HG03066 (cell line): ENCODE measurements around the gene CALN1.
"Not testable (repeated sequence)": the region's sequence is repeated elsewhere in the genome, so short reads cannot be mapped to it uniquely, and the experiment has no call there.

ENCODE experiments used
- ATAC-seq: cut with Tn5 transposase; IDR thresholded peaks from one replicate; pipeline ENCODE4 v1.9.1; 2021; ENCODE audit warnings: low read depth; ENCODE audit not compliant: unreplicated experiment

CALN1 gene

GRCh38 chr7:72003236-72003635 lies 408.9 kb downstream of the CALN1 start:
- no peak for ATAC-seq

DNA sequence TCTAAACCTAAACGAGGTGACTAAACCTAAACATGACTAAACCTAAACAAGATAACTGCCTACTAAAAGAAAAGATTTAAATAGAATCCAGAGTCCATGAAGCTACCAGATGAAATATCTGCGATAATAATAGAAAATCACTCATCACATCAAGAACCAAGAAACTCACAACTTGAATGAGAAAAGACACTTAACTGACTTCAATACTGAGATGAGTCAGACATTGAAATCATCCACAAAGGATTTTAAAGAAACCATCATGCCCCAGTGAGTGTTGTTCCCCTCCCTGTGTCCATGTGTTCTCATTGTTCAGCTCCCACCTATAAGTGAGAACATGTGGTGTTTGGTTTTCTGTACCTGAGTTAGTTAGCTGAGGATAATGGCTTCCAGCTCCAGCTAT lies 416.0 kb downstream of the CALN1 start:
- no peak for ATAC-seq

- no peak for ATAC-seq
Measured at GRCh38 chr7:71995111-71995510, 417.0 kb downstream of the CALN1 start.

DNA sequence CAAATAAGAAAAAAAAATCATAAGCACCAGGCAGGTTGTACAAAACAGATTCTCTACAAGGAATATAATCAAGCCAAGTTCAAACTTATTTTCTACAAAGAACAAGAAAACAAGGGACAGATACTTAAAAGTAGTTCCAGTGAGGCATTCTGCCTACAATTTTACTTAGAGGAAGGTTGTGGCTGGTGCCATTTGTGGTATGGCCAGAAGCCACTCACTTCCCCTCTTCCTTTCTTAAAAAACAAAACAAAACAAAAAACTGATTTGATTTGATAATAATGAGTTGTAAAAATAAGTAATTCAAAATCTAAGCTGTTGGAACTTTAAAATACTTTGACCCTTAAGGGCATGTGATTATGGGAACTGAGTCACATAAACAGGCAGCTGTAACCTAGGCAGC lies 420.6 kb downstream of the CALN1 start:
- ATAC-seq: no peak

- ATAC-seq: no peak
Measured at GRCh38 chr7:71990138-71990462, 422.0 kb downstream of the CALN1 start.

DNA sequence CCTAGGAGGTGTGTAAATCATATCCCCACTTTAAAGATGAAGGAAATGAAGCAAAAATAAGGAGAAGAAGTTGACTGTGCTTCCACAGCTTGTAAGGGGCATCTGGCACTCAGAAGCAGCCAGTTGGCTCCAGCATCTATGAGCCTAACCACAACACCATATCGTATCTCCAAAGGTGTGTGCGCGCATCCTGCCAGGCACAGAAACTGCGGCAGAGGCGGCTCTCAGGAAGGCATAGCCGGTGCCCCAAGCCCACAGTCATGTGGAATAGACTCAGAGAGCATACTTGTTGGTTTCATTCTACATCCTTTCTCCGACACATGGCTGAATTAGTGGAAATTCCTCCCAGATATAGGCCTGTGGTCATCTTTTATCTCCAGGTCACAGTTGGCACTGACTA lies 423.9 kb downstream of the CALN1 start:
- ATAC-seq: no peak

DNA sequence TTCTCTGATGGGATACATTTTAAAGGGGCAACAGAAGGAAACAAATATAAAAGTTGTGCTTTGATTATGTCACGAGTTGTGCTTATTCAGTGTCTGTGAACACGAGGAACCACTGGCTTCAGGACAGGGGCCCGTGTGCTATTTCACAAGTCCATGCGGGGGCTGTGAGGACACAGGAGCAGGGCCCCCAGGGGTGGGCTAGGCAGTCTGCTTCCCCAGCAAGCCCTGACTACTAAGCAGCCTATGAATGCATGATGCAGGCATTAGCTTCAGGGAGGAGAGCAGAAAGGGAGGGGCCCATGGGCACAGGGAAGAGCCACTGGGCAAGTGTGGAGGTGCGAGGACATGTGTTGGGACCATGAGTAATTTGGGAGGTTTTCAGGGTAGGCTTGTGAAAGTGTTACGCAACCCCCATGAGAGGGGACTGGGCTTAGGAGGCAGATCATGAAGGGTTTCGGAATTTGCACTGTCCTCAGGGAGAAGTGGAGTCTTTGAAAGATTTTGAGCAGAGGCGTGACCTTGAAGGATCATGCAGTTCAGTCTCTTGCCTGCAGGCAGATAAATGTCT lies 424.9 kb downstream of the CALN1 start:
- no peak for ATAC-seq

- no peak for ATAC-seq
Measured at GRCh38 chr7:71984348-71984747, 427.8 kb downstream of the CALN1 start.

GRCh38 chr7:71982851-71983250 lies 429.3 kb downstream of the CALN1 start:
- ATAC-seq: no peak

DNA sequence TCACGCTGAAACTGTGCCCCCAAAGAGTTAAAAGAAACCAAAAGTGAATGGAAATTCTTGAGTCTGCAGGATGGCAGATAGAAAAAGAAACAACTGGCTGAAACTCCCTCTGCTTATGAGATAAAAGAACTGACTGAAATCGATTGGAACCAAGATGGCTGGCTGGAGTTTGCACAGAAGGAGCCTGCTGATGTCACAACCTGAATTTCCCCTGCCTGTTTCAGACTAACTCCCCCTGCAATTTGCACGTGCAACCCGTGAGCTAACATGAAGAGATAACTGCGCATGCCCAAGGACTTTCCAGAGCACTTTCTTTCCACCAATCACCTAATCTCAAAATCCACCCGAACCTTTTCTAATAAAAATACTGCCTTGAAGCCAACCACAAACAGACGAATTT lies 435.5 kb downstream of the CALN1 start:
- ATAC-seq: no peak

GRCh38 chr7:71974611-71975010 lies 437.5 kb downstream of the CALN1 start:
- no peak for ATAC-seq

DNA sequence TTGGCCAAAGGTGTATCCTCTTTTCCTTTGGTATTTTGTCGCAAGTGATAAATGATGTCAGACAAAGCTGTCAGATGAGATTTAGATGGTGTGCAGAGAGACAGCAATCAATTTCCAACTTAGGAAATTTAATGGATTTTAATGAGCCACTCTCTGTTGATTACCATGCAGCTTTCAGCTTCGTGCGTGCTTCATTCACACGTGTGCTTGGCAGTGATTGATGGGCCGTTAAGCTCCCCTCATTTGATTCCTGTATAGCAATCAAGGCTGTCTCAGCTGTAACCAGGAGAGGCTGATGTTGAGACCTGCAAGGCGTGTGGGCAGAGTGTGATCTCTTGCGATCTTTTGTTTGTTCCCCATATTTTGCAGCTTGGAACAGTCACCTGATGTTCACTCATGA lies 439.6 kb downstream of the CALN1 start:
- ATAC-seq: no peak

DNA sequence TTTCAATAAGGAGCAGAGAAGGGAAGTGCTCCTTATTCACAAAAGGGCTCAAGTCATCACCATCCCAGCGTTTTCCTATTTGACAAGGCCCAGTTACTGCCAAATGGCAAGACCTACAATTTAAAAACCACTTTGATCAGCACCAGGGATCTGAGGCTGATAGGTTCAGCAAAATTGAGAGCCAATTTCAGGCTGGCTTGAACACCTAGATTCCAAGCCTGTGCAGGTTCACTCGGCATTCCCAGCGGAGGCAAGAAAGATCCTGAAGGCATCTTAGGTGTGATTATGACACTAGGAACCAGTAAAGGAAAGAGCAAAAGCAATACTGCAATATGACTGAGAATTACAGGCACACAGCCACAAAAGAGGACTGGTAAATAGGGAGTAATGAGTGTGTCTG lies 441.4 kb downstream of the CALN1 start:
- no peak for ATAC-seq

DNA sequence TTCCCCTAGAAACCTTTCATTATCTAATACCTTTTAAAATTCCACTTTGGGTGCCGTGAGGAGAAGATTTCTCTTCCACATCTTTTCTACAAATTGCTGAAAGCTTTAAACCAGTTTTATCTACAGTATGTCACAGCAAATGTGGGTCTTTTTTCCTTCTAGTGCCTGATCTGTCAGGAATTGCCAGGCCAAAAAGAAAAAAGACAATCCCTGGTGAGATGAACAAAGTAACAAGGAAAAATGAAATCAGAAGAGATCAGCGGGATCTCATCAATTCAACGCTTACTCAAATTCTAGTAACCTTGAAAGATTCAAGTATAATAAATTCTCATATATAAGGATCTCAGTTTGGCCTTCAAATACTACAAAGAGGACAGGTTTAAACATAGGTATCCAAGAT lies 449.5 kb downstream of the CALN1 start:
- no peak for ATAC-seq

GRCh38 chr7:71961283-71961682 lies 450.9 kb downstream of the CALN1 start:
- no peak for ATAC-seq

DNA sequence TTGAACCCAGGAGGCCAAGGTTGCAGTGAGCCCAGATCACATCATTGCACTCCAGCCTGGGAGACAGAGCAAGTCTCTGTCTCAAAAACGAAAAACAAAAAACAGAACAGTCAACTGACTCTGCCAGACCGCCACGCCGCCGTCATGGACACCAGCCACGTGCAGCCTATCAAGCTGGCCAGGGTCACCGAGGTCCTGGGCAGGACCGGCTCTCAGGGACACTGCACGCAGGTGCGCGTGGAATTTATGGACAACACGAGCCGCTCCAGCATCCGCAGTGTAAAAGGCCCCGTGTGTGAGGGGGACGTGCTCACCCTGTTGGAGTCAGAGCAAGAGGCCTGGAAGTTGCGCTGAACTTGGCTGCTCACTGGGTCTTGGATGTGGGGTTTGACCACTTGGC lies 470.0 kb downstream of the CALN1 start:
- ATAC-seq: no peak

DNA sequence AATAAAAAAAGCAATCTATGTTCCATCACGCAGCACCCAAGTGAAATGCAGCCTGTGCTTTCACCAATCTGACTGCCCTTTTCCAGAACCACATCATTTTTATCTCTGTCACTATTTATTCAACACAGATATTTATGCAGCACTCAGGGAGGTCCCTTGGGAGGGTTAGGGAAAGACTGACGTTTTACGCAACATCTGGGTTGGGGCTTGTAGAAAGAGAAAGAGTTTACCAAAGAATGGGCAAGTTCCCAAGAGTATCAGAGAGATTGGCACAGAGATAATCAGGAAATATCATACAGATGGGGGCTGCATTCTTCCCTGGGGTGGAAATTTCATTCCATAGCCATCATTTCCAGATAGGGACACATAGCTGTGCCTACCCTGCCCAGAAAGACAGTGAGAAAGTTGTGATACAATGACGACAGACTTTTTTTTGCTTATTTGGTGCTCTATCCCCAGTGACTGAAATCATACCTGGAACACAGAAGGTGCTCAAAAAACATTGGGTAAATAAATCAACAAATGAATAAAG lies 474.2 kb downstream of the CALN1 start:
- no peak for ATAC-seq

DNA sequence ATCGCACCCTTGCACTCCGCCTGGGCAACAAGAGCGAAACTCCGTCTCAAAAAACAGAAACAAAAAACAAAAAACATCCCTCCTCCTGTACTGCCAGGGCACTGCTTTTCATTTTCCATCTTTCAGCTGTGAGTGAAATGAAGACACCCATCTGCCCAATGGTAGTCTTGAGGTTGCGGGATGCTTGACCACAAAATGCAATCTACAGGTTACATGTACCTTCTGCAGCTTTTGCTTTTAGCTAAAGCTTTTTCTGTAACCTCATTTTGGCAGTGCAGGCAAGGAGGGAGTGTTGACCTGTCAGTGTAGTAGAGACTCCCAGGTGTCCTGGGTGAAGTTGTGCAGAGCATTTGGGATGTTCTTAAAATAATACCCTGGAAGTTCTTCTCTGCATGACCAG lies 476.5 kb downstream of the CALN1 start:
- no peak for ATAC-seq

DNA sequence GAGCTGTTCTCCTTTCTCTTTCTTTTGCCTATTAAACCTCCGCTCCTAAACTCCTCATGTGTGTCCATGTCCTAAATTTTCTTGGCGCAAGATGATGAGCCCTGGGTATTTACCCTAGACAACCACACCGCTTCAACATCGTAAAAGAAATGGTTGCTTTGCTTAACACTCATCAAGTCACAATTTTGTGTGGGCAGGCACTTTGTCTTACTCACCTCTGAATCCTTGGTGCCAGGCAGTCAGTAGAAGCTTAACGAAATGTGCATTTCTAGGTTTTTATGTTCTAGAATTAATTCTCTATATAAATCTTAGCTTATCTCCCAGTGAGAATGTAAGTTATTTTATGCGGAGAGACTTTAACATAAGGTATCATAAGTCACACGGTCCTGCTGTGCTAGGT lies 478.7 kb downstream of the CALN1 start:
- ATAC-seq: no peak

DNA sequence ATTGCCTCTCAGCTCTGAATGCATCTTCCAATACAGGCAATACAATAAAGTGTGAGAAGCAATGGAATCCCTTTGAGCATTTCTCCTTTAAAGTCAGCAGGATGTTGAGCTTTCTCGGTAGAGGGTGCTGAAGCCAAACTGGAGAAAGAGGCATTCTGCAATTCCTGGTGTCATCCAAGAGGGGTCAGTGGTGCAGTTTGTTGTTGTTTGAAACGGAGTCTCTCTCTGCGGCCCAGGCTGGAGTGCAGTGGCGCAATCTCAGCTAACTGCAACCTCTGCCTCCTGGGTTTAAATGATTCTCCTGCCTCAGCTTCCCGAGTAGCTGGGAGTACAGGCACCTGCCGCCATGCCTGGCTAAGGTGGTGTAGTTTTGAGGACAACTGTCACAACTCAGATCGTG lies 486.5 kb downstream of the CALN1 start:
- no peak for ATAC-seq

- ATAC-seq: not testable (repeated sequence)
Measured at GRCh38 chr7:71914204-71914603, 497.9 kb downstream of the CALN1 start.

- no peak for ATAC-seq
Measured at GRCh38 chr7:71912476-71912875, 499.7 kb downstream of the CALN1 start.

- ATAC-seq: no peak
Measured at GRCh38 chr7:71911051-71911450, 501.1 kb downstream of the CALN1 start.
